HepG2 (cell line): Measurements from ENCODE around the gene PPM1F.

ENCODE experiments used
- GATA4 ChIP-seq: sonication (generic); IDR thresholded peaks from 2 replicates; pipeline ENCODE4 v1.6.1; 2016; ENCODE audit warnings: antibody characterized with exemption, low read depth, borderline replicate concordance
- HCFC1 ChIP-seq: fragments of 150-350 bp; IDR thresholded peaks from 2 replicates; pipeline ENCODE4 v1.6.1; 2014; ENCODE audit warnings: low read depth, low read length
- MAZ ChIP-seq, 2 experiments: sonication (generic) in 1 of 2; formaldehyde crosslinking in 1 of 2; IDR thresholded peaks; 2 replicates each; pipeline versions ENCODE4 v1.5.0 to v1.6.1; 2012 to 2020; ENCODE audit warnings: low read depth in 2 of 2, mild to moderate bottlenecking in 2 of 2, borderline replicate concordance in 1 of 2, improper control_type of control experiment in 1 of 2, low read length in 1 of 2, missing genetic modification reagents in 1 of 2, moderate library complexity in 1 of 2
- MXI1 ChIP-seq: IDR thresholded peaks from 3 replicates; pipeline ENCODE4 v1.6.1; 2012; ENCODE audit warnings: low read depth, low read length, inconsistent platforms, borderline replicate concordance
- RBM22 ChIP-seq: fragments of 200-400 bp; formaldehyde crosslinking; optimal IDR thresholded peaks from 2 replicates; pipeline ENCODE3; 2017; ENCODE audit warnings: mild to moderate bottlenecking, low read length, moderate library complexity
- RFX5 ChIP-seq: IDR thresholded peaks from 2 replicates; pipeline ENCODE4 v1.6.1; 2011; ENCODE audit warnings: low read depth, low read length, improper control_type of control experiment
- ZFP90 ChIP-seq: sonication (generic); formaldehyde crosslinking; IDR thresholded peaks from 2 replicates; pipeline ENCODE4 v1.8.0; 2022; ENCODE audit warnings: missing genetic modification reagents, mild to moderate bottlenecking, inconsistent platforms, borderline replicate concordance
- ZNF253 ChIP-seq: sonication (generic); formaldehyde crosslinking; IDR thresholded peaks from 2 replicates; pipeline ENCODE4 v1.8.0; 2022; ENCODE audit warnings: mild to moderate bottlenecking, missing genetic modification reagents, borderline replicate concordance

DNA sequence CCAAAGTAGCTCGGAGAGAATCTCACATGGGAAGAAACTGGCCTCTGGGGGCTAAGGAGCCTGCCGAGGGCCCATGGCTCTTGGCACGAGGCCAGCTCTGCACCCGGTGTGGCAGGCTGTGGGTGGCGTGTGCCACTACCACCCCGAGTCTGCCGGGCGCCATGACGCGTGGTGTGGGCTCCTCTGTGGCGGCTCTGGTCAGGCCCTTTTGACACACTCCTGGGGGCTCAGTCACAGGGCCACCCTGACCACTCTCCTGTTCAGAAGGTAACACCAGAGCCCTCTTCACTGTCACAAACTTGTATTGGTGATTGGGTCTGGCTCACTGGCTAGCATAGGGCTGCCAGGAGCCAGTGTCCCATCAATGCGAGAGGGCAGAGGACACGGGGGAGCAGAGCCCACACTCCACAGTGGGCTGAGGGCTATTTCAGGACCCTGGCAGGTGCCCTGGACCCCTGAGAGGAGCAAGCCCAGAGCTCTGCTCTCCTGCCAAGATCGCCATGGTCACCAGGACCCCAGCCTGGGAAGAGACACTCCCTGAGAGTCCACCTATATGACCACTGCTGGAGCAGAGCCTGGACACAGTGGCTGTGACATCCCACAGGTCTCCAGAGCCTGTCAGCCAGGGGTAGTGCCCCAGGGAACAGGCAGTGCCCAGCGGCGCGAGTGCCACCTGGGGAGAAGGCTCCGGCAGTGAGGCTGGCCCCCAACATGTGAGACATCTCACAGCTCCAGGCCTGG, 8.6 kb upstream of the PPM1F start:
- TF ChIP-seq MXI1 (no peak), ZNF253 (no peak), ZFP90 (no peak), GATA4 (no peak), HCFC1 (no peak), RBM22 (no peak), RFX5 (no peak), MAZ (IDR thresholded peaks at IDR 0.05; ENCODE audit: borderline replicate concordance, low read depth, low read length) (no peak), MAZ (CRISPR knock-in tag; IDR thresholded peaks at IDR 0.05; ENCODE audit: low read depth) (no peak)
